GM12878 (cell line): ENCODE results near the gene MAN1A1. TPM values are rescaled to one million over a fixed set of nuclear protein-coding genes. Genes with fewer than 3 reads are reported as not detected.

Experiments used
- ATAC-seq: fragments of 200-7000 bp; cut with Tn5 transposase; 3 replicates; pipeline ENCODE4 v1.9.1; 2020; ENCODE audit warnings: mild to moderate bottlenecking, moderate library complexity
- BruUV-seq: library from RNA; stranded (reverse); fragments of 400-500 nt; replicated peaks from 2 replicates; lab custom pipeline; 2021; lab: Mats Ljungman, UMichigan
- CTCF ChIA-PET: fragments of 300-600 bp; sonication (Branson Sonifier 250); formaldehyde crosslinking; extraction: SDS; loops from one replicate; lab custom pipeline; 2021; ENCODE audit warnings: inconsistent platforms; lab: Yijun Ruan, JAX
- POLR2A ChIA-PET: fragments of 350-600 bp; formaldehyde crosslinking; extraction: SDS; loops from one replicate; lab custom pipeline; 2021; ENCODE audit warnings: inconsistent platforms; lab: Charles Lee
- RAD21 ChIA-PET: fragments of 300-600 bp; sonication (Branson Sonifier 250); formaldehyde crosslinking; loops from one replicate; lab custom pipeline; 2023; ENCODE audit warnings: antibody characterized with exemption; ENCODE audit not compliant: unreplicated experiment; lab: Charles Lee
- SMC1A ChIA-PET: fragments of 300-600 bp; sonication (Branson Sonifier 250); formaldehyde crosslinking; loops from one replicate; lab custom pipeline; 2023; ENCODE audit not compliant: unreplicated experiment, uncharacterized antibody; lab: Charles Lee
- DNase-seq: peaks from one replicate; pipeline ENCODE4 v3.0.0-alpha.2; 2011; ENCODE audit warnings: low read depth, low spot score
- FAIRE-seq: peaks from 3 replicates; lab custom pipeline; 2011; peaks lifted over from hg19 to GRCh38; lab: Jason Lieb, UNC
- H2AFZ ChIP-seq: 2 replicates; pipeline ENCODE4 v1.6.0; 2011; ENCODE audit warnings: low read depth, low read length, control low read depth; ENCODE audit not compliant: control insufficient read depth
- H3K27ac ChIP-seq: 2 replicates; pipeline ENCODE4 v1.5.1; 2011; ENCODE audit warnings: control low read depth; ENCODE audit not compliant: control insufficient read depth, insufficient read depth
- H3K27me3 ChIP-seq, 2 experiments: replicated peaks in 1 of 2; 2 replicates each; pipeline versions ENCODE4 v1.6.0 to v1.6.1; 2011; ENCODE audit warnings: low read length in 1 of 2; ENCODE audit not compliant: control insufficient read depth in 2 of 2, insufficient read depth in 2 of 2
- H3K36me3 ChIP-seq, 2 experiments: 2 replicates each; pipeline ENCODE4 v1.5.1; 2011; ENCODE audit warnings: low read length in 1 of 2; ENCODE audit not compliant: control insufficient read depth in 2 of 2, insufficient read depth in 2 of 2
- H3K4me1 ChIP-seq: 2 replicates; pipeline ENCODE4 v1.6.1; 2011; ENCODE audit warnings: mild to moderate bottlenecking, low read length, moderate library complexity, mixed read lengths; ENCODE audit not compliant: control insufficient read depth, insufficient read depth
- H3K4me2 ChIP-seq: 2 replicates; pipeline ENCODE4 v1.6.0; 2011; ENCODE audit warnings: control low read depth; ENCODE audit not compliant: control insufficient read depth, insufficient read depth
- H3K4me3 ChIP-seq: fragments of 200-600 bp; sonication (generic); 2 replicates; pipeline ENCODE4 v1.5.1; 2016
- H3K79me2 ChIP-seq: 2 replicates; pipeline ENCODE4 v1.6.0; 2011; ENCODE audit warnings: low read length; ENCODE audit not compliant: control insufficient read depth, insufficient read depth
- H3K9ac ChIP-seq: 2 replicates; pipeline ENCODE4 v1.8.0; 2011; ENCODE audit warnings: low read length, control low read depth, mixed read lengths; ENCODE audit not compliant: control insufficient read depth, insufficient read depth
- H3K9me3 ChIP-seq: replicated peaks from 3 replicates; pipeline ENCODE4 v1.5.1; 2011; ENCODE audit warnings: mild to moderate bottlenecking, low read length; ENCODE audit not compliant: control insufficient read depth, insufficient read depth
- H4K20me1 ChIP-seq: 2 replicates; pipeline ENCODE4 v1.6.0; 2011; ENCODE audit not compliant: control insufficient read depth, insufficient read depth
- BHLHE40 ChIP-seq, 2 experiments: fragments of 450-650 bp in 1 of 2; IDR thresholded peaks; 2 replicates each; pipeline ENCODE4 v1.6.1; 2011 to 2017; ENCODE audit warnings: low read depth in 2 of 2, borderline replicate concordance in 1 of 2, improper control_type of control experiment in 1 of 2, low read length in 1 of 2, mild to moderate bottlenecking in 1 of 2
- CREM ChIP-seq: IDR thresholded peaks from 2 replicates; pipeline ENCODE4 v1.6.1; 2014; ENCODE audit warnings: antibody characterized with exemption, low read depth
- IKZF2 ChIP-seq, 2 experiments: fragments of 450-650 bp; IDR thresholded peaks; 2 replicates each; pipeline ENCODE4 v1.6.1; 2017; ENCODE audit warnings: mild to moderate bottlenecking in 2 of 2, moderate library complexity in 2 of 2
- RB1 ChIP-seq: fragments of 450-650 bp; formaldehyde crosslinking; IDR thresholded peaks from 2 replicates; pipeline ENCODE4 v1.6.1; 2017; ENCODE audit warnings: mild to moderate bottlenecking, borderline replicate concordance
- RBBP5 ChIP-seq: fragments of 200-600 bp; sonication (generic); conservative IDR thresholded peaks from 2 replicates; pipeline ENCODE4 v1.6.1; 2016
- SPI1 ChIP-seq: IDR thresholded peaks from 2 replicates; pipeline ENCODE4 v1.6.1; 2011; ENCODE audit warnings: low read depth, mild to moderate bottlenecking, low read length, moderate library complexity, borderline replicate concordance; ENCODE audit not compliant: insufficient read depth
- TARDBP ChIP-seq: IDR thresholded peaks from 2 replicates; pipeline ENCODE4 v1.6.1; 2016; ENCODE audit warnings: borderline replicate concordance
- ZNF217 ChIP-seq: fragments of 450-650 bp; IDR thresholded peaks from 2 replicates; pipeline ENCODE4 v1.6.1; 2017; ENCODE audit warnings: antibody characterized with exemption, mild to moderate bottlenecking
- WGBS: methylation state at CpG from one replicate; pipeline ENCODE4 v1.1.6; 2016; ENCODE audit warnings: low lambda C conversion rate; ENCODE audit not compliant: insufficient replicate concordance, insufficient coverage; ENCODE audit errors: missing lambda C conversion rate; 5-methylcytosine and 5-hydroxymethylcytosine counted together
- in situ Hi-C: fragments of 300-500 bp; cut with MboI; formaldehyde crosslinking; loops from 9 replicates; pipeline ENCODE4 v1.14.3; 2018; ENCODE audit warnings: mixed read lengths
- intact Hi-C: fragments of 100-400 bp; cut with micrococcal nuclease; formaldehyde crosslinking; loops from one replicate; pipeline ENCODE4 v1.14.2; 2022; ENCODE audit not compliant: unreplicated experiment
- polyA plus RNA-seq, 11 experiments: library from polyadenylated mRNA; depleted of rRNA in 4 of 11; unstranded in 6 of 11; stranded (reverse) in 5 of 11; fragments of >200 nt; fragmentation: Nextera tagmentation in 4 of 11; fragmentation: Illumina TruSeq in 1 of 11; extraction: Ambion mirVana in 4 of 11; extraction: Trizol in 1 of 11; gene quantifications; 1 replicate in 1 of 11; 2 replicates in 10 of 11; pipeline versions ENCODE4 v1.2.1 to v1.2.3, GENCODE V29; 2011 to 2016; ENCODE audit warnings: inconsistent platforms in 2 of 11, missing spikeins in 2 of 11, low read depth in 1 of 11
- total RNA-seq, 4 experiments: library from RNA; depleted of rRNA in 3 of 4; stranded (reverse); fragments of >200 nt in 3 of 4; fragmentation: Illumina TruSeq in 1 of 4; extraction: Trizol in 1 of 4; gene quantifications; 2 replicates each; pipeline versions ENCODE4 v1.2.1 to v1.2.3, GENCODE V29; 2013 to 2021
- TF ChIP-seq, protein P1 (sequence below): fragments of 450-650 bp; IDR thresholded peaks from 2 replicates; pipeline ENCODE4 v1.6.1; 2017; ENCODE audit warnings: mild to moderate bottlenecking, moderate library complexity
- TF ChIP-seq, protein P2 (sequence below): fragments of 450-650 bp; formaldehyde crosslinking; IDR thresholded peaks from 2 replicates; pipeline ENCODE4 v1.4.0; 2020; ENCODE audit warnings: mild to moderate bottlenecking, moderate library complexity

MAN1A1 gene
- total and polyA plus RNA-seq, 10 of the 15 experiments (the other 5 are each of a cell fraction or from before 2014, with no cell fraction given): 5.4 to 28.1 (median 19.5) TPM

DNA sequence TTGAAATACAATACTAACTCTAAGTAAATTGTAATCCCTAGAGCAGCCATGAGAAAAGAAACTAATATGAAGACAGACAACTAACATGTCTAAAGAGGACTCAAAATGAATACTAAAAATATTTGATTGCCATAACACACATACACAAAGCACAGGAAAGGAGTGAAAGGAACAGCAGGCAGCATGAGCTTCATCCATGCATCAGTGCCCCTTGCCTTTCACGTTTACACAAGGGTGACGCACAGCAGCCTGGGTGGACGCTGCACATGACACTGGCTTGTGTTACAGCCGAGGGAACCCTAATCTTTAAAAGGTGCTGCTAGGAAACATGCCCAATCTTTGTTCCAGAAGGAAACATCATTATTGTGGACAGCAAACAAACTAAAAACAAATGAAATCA lies 123.5 kb downstream of the MAN1A1 start:
- FAIRE-seq (no peak), DNase-seq (no peak), ATAC-seq (peak; percentile 89)
- no TSS peak for BruUV-seq
- Histone ChIP-seq H3K27me3 (no peaks in the 10 kb centered on the region), H3K9me3 (no peaks in the 10 kb centered on the region), H3K36me3 (no peaks in the 10 kb centered on the region; a peak in 1 of 4 replicates), H3K79me2 (no peaks in the 10 kb centered on the region), H3K9ac (no peak overlapping the region), H3K4me3 (no peak overlapping the region), H3K27ac (no peak overlapping the region), H2AFZ (no peak overlapping the region), H4K20me1 (no peaks in the 10 kb centered on the region), H3K4me2 (no peak overlapping the region), H3K4me1 (no peaks in the 10 kb centered on the region)
- CTCF ChIA-PET: interaction anchor here (0.7 to 1.0 kb wide), 2 partner anchors 116 to 117 kb away, joined by 3 read pairs; no protein-coding TSS in a partner anchor
- 63% methylated on average over 4 of the region's 4 CpGs for WGBS
- POLR2A ChIA-PET: no interaction called here
- SMC1A ChIA-PET: interaction anchor here (0.8 to 1.6 kb wide), 6 partner anchors 13 to 117 kb away, joined by 3 to 9 read pairs (median 4); no protein-coding TSS in a partner anchor
- in situ Hi-C loops (no loop called here), intact Hi-C loops (no loop called here)
- TF ChIP-seq TARDBP: no peak
- no peak for TF ChIP-seq IKZF2 (IDR thresholded peaks at IDR 0.05)
- TF ChIP-seq SPI1: no peak
- TF ChIP-seq, protein P1, sequence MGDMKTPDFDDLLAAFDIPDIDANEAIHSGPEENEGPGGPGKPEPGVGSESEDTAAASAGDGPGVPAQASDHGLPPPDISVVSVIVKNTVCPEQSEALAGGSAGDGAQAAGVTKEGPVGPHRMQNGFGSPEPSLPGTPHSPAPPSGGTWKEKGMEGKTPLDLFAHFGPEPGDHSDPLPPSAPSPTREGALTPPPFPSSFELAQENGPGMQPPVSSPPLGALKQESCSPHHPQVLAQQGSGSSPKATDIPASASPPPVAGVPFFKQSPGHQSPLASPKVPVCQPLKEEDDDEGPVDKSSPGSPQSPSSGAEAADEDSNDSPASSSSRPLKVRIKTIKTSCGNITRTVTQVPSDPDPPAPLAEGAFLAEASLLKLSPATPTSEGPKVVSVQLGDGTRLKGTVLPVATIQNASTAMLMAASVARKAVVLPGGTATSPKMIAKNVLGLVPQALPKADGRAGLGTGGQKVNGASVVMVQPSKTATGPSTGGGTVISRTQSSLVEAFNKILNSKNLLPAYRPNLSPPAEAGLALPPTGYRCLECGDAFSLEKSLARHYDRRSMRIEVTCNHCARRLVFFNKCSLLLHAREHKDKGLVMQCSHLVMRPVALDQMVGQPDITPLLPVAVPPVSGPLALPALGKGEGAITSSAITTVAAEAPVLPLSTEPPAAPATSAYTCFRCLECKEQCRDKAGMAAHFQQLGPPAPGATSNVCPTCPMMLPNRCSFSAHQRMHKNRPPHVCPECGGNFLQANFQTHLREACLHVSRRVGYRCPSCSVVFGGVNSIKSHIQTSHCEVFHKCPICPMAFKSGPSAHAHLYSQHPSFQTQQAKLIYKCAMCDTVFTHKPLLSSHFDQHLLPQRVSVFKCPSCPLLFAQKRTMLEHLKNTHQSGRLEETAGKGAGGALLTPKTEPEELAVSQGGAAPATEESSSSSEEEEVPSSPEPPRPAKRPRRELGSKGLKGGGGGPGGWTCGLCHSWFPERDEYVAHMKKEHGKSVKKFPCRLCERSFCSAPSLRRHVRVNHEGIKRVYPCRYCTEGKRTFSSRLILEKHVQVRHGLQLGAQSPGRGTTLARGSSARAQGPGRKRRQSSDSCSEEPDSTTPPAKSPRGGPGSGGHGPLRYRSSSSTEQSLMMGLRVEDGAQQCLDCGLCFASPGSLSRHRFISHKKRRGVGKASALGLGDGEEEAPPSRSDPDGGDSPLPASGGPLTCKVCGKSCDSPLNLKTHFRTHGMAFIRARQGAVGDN: peak; percentile 57; the same call in 1 of the 2 replicates
- TF ChIP-seq RB1: no peak
- TF ChIP-seq BHLHE40 (IDR thresholded peaks at IDR 0.05; ENCODE audit: borderline replicate concordance in 1 of 2, low read depth in 2 of 2, low read length in 1 of 2): peak in 1 of 2 experiments; percentile 76; a peak in 2 of 4 replicates
- TF ChIP-seq CREM: no peak
- no peak for TF ChIP-seq RBBP5
- no peak for TF ChIP-seq ZNF217
- TF ChIP-seq, protein P2, sequence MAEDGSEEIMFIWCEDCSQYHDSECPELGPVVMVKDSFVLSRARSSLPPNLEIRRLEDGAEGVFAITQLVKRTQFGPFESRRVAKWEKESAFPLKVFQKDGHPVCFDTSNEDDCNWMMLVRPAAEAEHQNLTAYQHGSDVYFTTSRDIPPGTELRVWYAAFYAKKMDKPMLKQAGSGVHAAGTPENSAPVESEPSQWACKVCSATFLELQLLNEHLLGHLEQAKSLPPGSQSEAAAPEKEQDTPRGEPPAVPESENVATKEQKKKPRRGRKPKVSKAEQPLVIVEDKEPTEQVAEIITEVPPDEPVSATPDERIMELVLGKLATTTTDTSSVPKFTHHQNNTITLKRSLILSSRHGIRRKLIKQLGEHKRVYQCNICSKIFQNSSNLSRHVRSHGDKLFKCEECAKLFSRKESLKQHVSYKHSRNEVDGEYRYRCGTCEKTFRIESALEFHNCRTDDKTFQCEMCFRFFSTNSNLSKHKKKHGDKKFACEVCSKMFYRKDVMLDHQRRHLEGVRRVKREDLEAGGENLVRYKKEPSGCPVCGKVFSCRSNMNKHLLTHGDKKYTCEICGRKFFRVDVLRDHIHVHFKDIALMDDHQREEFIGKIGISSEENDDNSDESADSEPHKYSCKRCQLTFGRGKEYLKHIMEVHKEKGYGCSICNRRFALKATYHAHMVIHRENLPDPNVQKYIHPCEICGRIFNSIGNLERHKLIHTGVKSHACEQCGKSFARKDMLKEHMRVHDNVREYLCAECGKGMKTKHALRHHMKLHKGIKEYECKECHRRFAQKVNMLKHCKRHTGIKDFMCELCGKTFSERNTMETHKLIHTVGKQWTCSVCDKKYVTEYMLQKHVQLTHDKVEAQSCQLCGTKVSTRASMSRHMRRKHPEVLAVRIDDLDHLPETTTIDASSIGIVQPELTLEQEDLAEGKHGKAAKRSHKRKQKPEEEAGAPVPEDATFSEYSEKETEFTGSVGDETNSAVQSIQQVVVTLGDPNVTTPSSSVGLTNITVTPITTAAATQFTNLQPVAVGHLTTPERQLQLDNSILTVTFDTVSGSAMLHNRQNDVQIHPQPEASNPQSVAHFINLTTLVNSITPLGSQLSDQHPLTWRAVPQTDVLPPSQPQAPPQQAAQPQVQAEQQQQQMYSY (CRISPR knock-in tag): no peak
- RAD21 ChIA-PET: interaction anchor here (1.2 kb wide), 1 partner anchor 121 kb away, joined by 5 read pairs; no protein-coding TSS in a partner anchor
